ENCODE data around the gene ACBD5.

The ACBD5 gene

DNA sequence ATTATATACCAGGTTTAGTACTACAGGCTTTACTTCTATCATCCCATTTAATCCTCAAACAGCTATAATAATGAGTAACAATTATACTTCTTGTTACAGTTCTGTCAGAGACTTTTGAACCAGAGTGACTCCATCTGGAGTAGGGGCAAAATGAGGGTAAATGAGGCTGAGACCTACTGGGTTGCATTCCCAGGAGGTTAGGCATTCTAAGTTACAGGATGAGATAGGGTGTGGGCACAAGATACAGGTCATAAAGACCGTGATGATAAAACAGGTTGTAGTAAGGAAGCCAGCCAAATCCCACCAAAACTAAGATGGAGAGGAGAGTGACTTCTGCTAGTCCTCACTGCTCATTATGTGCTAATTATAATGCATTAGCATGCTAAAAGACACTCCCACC is 90.3 kb downstream of the ACBD5 start:
- no peak for DNase-seq (ENCODE audit: low spot score)

DNA sequence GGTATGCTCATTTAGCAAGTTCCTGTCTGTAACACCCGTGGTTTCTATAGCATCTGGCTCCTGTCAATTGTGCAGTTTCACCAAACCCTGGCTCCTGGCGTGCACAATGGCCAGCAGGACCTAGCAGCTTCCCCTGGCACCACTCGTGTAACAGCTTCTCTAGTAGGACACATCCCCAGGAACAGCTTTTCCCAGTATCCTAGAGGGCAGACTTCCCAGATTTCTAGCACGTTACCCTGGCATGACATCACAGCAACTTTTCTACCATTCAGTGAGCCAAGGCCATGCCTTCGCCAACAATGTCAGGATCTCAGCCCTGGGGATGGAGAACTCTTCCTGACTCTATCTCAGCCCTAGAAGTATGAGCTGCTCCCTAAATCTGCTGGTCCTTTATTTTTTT is 92.9 kb downstream of the ACBD5 start:
- DNase-seq (ENCODE audit: low spot score): no peak

DNA sequence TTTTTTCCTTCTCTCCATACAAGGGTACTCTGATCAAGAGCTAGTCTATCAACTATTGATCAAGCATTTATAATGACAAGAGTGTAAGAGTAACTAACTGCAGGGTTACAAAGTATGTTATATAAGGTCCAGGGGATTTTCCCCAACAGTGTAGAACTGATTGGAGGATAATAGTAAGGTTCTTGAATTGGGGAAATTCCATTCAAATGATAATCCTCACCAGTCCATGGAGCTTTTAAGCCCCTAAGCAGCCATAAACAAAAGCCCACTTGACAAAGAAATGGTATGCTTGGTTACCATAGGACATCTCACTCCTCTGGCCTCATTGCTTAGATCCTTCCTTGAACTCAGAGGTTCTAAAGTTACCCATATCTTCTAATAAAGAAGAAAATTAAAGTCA is 94.7 kb downstream of the ACBD5 start:
- DNase-seq (ENCODE audit: low spot score): no peak

Measured in HuH-7.5 (cell line).